Measurements from ENCODE around the gene TCEAL4. TPM values are rescaled to one million over a fixed set of nuclear protein-coding genes. Genes with fewer than 3 reads are reported as not detected.
A peak's percentile ranks its signal among the peaks of the same experiment; 100 is the strongest.

Gene TCEAL4
- total RNA-seq, 1 experiment from 2014 or later: 84.1 TPM

DNA sequence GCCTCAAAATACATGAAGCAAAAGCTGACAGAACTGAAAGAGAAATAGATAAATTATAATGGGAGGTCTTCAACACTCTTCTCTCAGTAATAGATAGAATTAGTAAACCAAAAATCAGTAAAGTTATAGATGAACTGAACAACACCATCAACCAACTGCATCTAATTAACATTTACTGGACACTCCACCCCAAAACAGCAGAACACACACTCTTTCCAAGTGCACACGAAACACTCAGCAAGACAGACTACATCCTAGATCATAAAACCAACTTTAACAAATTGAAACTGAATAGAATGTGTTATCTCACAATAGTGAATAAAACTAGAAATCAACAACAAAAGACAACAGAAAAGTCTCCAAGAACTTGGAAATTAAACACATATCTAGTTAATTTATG, 25.1 kb upstream of the TCEAL4 start:
- Histone ChIP-seq H3K9me3 (ENCODE audit: control insufficient read depth, insufficient read depth, low read depth, low read length) (no peaks in the 10 kb centered on the region), H3K27ac (ENCODE audit: low read length) (no peak overlapping the region), H3K4me3 (ENCODE audit: low read depth in 2 of 2, low read length in 2 of 2) (no peak overlapping the region), H3K4me1 (ENCODE audit: control insufficient read depth, insufficient read depth, low read length) (no peaks in the 10 kb centered on the region), H3K36me3 (ENCODE audit: control insufficient read depth, insufficient read depth, low read length) (no peaks in the 10 kb centered on the region), H3K27me3 (ENCODE audit: control insufficient read depth, insufficient read depth, low read length) (no peaks in the 10 kb centered on the region)
- no peak for DNase-seq (ENCODE audit: low read depth, low spot score)
- in situ Hi-C loops (cut with HindIII; ENCODE audit: low pct_unique_long_range_greater_than_20kb, low sequenced_read_pairs): no loop called here
- ATAC-seq: no peak
- ChIA-PET CTCF (no interaction called here), POLR2A (no interaction called here)
- no TSS peak for BruUV-seq (replicated peaks)
- TF ChIP-seq, protein P1, sequence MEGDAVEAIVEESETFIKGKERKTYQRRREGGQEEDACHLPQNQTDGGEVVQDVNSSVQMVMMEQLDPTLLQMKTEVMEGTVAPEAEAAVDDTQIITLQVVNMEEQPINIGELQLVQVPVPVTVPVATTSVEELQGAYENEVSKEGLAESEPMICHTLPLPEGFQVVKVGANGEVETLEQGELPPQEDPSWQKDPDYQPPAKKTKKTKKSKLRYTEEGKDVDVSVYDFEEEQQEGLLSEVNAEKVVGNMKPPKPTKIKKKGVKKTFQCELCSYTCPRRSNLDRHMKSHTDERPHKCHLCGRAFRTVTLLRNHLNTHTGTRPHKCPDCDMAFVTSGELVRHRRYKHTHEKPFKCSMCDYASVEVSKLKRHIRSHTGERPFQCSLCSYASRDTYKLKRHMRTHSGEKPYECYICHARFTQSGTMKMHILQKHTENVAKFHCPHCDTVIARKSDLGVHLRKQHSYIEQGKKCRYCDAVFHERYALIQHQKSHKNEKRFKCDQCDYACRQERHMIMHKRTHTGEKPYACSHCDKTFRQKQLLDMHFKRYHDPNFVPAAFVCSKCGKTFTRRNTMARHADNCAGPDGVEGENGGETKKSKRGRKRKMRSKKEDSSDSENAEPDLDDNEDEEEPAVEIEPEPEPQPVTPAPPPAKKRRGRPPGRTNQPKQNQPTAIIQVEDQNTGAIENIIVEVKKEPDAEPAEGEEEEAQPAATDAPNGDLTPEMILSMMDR (IDR thresholded peaks at IDR 0.05): no peak
- TF ChIP-seq SIN3A (IDR thresholded peaks at IDR 0.05; ENCODE audit: borderline replicate concordance, insufficient read depth, low read depth, low read length) (no peak), POLR2AphosphoS5 (IDR thresholded peaks at IDR 0.05; ENCODE audit: low read depth, low read length) (no peak), REST (IDR thresholded peaks at IDR 0.05; ENCODE audit: insufficient read depth in 1 of 2, low read depth in 2 of 2, low read length in 1 of 2) (no peak), TCF7L2 (IDR thresholded peaks at IDR 0.05; ENCODE audit: low read depth, low read length) (no peak)
- intact Hi-C loops (cut with micrococcal nuclease; ENCODE audit: unreplicated experiment): no loop called here

DNA sequence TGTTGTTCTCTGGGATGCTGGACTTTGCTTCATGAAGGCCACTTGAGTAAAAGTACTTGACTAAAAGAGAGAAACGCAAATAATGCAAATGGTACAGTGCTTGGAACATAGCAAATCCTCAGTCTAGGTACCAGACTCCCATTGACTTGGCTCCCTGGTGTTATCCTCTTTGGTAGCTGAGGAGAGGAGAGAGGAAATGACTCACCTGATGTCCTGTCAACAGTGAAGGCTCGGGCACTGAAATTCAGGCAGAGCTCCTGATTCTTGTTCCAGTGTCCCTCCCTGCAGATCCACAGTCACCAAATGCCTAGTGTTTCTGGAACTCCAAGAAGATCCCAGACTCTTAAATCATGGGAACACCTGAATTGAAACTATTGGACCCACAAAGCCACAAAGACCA, 22.5 kb upstream of the TCEAL4 start:
- CTCF ChIA-PET: no interaction called here
- no TSS peak for BruUV-seq (replicated peaks)
- intact Hi-C loops (cut with micrococcal nuclease; ENCODE audit: unreplicated experiment) (no loop called here), in situ Hi-C loops (cut with HindIII; ENCODE audit: low pct_unique_long_range_greater_than_20kb, low sequenced_read_pairs) (no loop called here)
- no peak for TF ChIP-seq SIN3A (IDR thresholded peaks at IDR 0.05; ENCODE audit: borderline replicate concordance, insufficient read depth, low read depth, low read length)
- TF ChIP-seq TCF7L2 (IDR thresholded peaks at IDR 0.05; ENCODE audit: low read depth, low read length): no peak
- TF ChIP-seq POLR2AphosphoS5 (IDR thresholded peaks at IDR 0.05; ENCODE audit: low read depth, low read length): no peak
- no peak for TF ChIP-seq REST (IDR thresholded peaks at IDR 0.05; ENCODE audit: insufficient read depth in 1 of 2, low read depth in 2 of 2, low read length in 1 of 2)
- TF ChIP-seq, protein P1 (IDR thresholded peaks at IDR 0.05): no peak
- H3K36me3 ChIP-seq (ENCODE audit: control insufficient read depth, insufficient read depth, low read length): no peaks in the 10 kb centered on the region
- H3K27ac ChIP-seq (ENCODE audit: low read length): no peak overlapping the region
- no peaks in the 10 kb centered on the region for H3K27me3 ChIP-seq (ENCODE audit: control insufficient read depth, insufficient read depth, low read length)
- no peak for DNase-seq (ENCODE audit: low read depth, low spot score)
- H3K9me3 ChIP-seq (ENCODE audit: control insufficient read depth, insufficient read depth, low read depth, low read length): no peaks in the 10 kb centered on the region
- H3K4me3 ChIP-seq (ENCODE audit: low read depth in 2 of 2, low read length in 2 of 2): no peak overlapping the region
- POLR2A ChIA-PET: no interaction called here
- peak; percentile 79 for ATAC-seq
- no peaks in the 10 kb centered on the region for H3K4me1 ChIP-seq (ENCODE audit: control insufficient read depth, insufficient read depth, low read length)
